ENCODE results near the gene MYOT. TPM values are rescaled to one million over a fixed set of nuclear protein-coding genes. Genes with fewer than 3 reads are reported as not detected.

MYOT gene
- total RNA-seq, 1 experiment from 2014 or later, result not detected

- no peak overlapping the region for H3K27ac Mint-ChIP-seq (ENCODE audit: unreplicated experiment)
- ChIA-PET CTCF (no interaction called here), POLR2A (no interaction called here)
- no peak for DNase-seq
- Histone ChIP-seq H3K9me3 (no peaks in the 10 kb centered on the region), H3K4me3 (ENCODE audit: low read depth, low read length) (no peak overlapping the region), H3K36me3 (ENCODE audit: control insufficient read depth, insufficient read depth, low read length) (no peaks in the 10 kb centered on the region), H3K27me3 (replicated peaks; ENCODE audit: control insufficient read depth, insufficient read depth, low read length) (no peaks in the 10 kb centered on the region), H3K4me1 (peaks cover 5% of the 10 kb centered on the region)
- TF ChIP-seq, protein P1, sequence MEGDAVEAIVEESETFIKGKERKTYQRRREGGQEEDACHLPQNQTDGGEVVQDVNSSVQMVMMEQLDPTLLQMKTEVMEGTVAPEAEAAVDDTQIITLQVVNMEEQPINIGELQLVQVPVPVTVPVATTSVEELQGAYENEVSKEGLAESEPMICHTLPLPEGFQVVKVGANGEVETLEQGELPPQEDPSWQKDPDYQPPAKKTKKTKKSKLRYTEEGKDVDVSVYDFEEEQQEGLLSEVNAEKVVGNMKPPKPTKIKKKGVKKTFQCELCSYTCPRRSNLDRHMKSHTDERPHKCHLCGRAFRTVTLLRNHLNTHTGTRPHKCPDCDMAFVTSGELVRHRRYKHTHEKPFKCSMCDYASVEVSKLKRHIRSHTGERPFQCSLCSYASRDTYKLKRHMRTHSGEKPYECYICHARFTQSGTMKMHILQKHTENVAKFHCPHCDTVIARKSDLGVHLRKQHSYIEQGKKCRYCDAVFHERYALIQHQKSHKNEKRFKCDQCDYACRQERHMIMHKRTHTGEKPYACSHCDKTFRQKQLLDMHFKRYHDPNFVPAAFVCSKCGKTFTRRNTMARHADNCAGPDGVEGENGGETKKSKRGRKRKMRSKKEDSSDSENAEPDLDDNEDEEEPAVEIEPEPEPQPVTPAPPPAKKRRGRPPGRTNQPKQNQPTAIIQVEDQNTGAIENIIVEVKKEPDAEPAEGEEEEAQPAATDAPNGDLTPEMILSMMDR (IDR thresholded peaks at IDR 0.05; ENCODE audit: insufficient read depth in 1 of 2, low read depth in 1 of 2, low read length in 1 of 2, severe bottlenecking in 1 of 2, unreplicated experiment in 1 of 2), result no peak
- BruUV-seq (replicated peaks), result no TSS peak
- no peak overlapping the region for H3K4me3 Mint-ChIP-seq (ENCODE audit: unreplicated experiment)
- no peaks in the 10 kb centered on the region for H3K27me3 Mint-ChIP-seq (ENCODE audit: insufficient read depth, unreplicated experiment)
- H3K4me1 Mint-ChIP-seq (ENCODE audit: low read depth, unreplicated experiment), result no peaks in the 10 kb centered on the region
- intact Hi-C loops (cut with micrococcal nuclease; ENCODE audit: unreplicated experiment), result no loop called here
- no peaks in the 10 kb centered on the region for H3K9me3 Mint-ChIP-seq (ENCODE audit: unreplicated experiment)
- H3K36me3 Mint-ChIP-seq (ENCODE audit: insufficient read depth, unreplicated experiment), result no peaks in the 10 kb centered on the region
Observed at GRCh38 chr5:137896560-137896959, 28.9 kb downstream of the MYOT start.

DNA sequence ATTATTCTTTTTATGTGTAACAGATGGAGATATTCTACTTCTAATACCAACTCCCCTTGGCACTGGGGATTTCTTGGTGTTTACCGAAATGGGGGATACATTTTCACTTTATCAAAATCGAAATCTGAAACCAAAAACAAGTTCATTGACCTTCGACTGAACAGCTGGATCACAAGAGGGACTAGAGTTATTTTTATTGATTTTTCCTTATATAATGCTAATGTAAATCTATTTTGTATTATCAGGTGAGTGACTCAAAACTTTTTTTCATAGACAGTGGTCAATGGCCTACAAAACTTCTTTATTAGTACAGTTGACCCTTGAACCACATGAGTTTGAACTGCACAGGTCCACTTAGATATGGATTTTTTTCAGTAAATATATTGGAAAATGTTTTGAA is 31.8 kb downstream of the MYOT start:
- intact Hi-C loops (cut with micrococcal nuclease; ENCODE audit: unreplicated experiment), result no loop called here
- Histone ChIP-seq H3K4me3 (ENCODE audit: low read depth, low read length) (no peak overlapping the region), H3K9me3 (no peaks in the 10 kb centered on the region), H3K4me1 (no peaks in the 10 kb centered on the region), H3K36me3 (ENCODE audit: control insufficient read depth, insufficient read depth, low read length) (no peaks in the 10 kb centered on the region), H3K27me3 (replicated peaks; ENCODE audit: control insufficient read depth, insufficient read depth, low read length) (no peaks in the 10 kb centered on the region)
- Mint-ChIP-seq H3K36me3 (ENCODE audit: insufficient read depth, unreplicated experiment) (no peaks in the 10 kb centered on the region), H3K27ac (ENCODE audit: unreplicated experiment) (no peak overlapping the region), H3K9me3 (ENCODE audit: unreplicated experiment) (no peaks in the 10 kb centered on the region), H3K4me3 (ENCODE audit: unreplicated experiment) (no peak overlapping the region), H3K27me3 (ENCODE audit: insufficient read depth, unreplicated experiment) (no peaks in the 10 kb centered on the region), H3K4me1 (ENCODE audit: low read depth, unreplicated experiment) (no peaks in the 10 kb centered on the region)
- BruUV-seq (replicated peaks), result no TSS peak
- no peak for DNase-seq
- ChIA-PET POLR2A (no interaction called here), CTCF (no interaction called here)
- TF ChIP-seq, protein P1 (IDR thresholded peaks at IDR 0.05; ENCODE audit: insufficient read depth in 1 of 2, low read depth in 1 of 2, low read length in 1 of 2, severe bottlenecking in 1 of 2, unreplicated experiment in 1 of 2), result no peak

DNA sequence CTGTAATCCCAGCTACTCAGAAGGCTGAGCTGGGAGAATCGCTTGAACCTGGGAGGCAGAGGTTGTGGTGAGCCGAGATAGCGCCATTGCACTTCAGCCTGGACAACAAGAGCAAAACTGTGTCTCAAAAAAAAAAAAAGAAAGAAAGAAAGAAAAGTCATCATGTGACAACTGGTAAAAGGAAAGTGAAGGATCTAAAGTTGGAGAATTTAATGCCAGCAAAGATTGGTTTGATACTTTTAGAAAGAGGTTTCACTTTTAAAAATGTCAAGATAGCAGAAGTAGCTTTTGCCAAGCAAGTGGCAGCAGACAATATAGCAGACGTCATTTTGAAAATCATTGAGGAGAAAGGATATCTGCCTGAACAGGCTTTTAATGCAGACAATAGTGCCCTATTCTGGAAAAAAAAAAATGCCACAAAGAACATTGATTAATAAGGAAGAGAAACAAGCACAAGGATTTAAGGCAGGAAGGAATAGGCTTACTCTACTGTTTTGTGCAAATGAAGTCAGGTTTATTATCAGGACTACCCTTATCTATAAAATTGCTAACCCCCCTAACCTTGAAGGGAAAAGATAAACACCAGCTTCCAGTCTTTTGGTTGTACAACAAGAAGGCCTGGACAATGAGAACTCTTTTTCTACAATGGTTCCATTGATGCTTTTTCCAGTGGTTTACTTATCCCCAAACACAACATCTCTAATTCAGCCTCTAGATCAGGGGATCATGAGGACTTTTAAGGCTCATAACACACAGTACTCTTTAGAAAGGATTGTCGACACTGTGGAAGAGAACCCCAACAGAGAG is 33.6 kb downstream of the MYOT start:
- Histone ChIP-seq H3K27me3 (replicated peaks; ENCODE audit: control insufficient read depth, insufficient read depth, low read length) (no peaks in the 10 kb centered on the region), H3K36me3 (ENCODE audit: control insufficient read depth, insufficient read depth, low read length) (no peaks in the 10 kb centered on the region), H3K4me1 (no peaks in the 10 kb centered on the region), H3K4me3 (ENCODE audit: low read depth, low read length) (no peak overlapping the region), H3K9me3 (no peaks in the 10 kb centered on the region)
- Mint-ChIP-seq H3K27me3 (ENCODE audit: insufficient read depth, unreplicated experiment) (no peaks in the 10 kb centered on the region), H3K36me3 (ENCODE audit: insufficient read depth, unreplicated experiment) (no peaks in the 10 kb centered on the region), H3K4me1 (ENCODE audit: low read depth, unreplicated experiment) (no peaks in the 10 kb centered on the region), H3K27ac (ENCODE audit: unreplicated experiment) (no peak overlapping the region), H3K9me3 (ENCODE audit: unreplicated experiment) (no peaks in the 10 kb centered on the region), H3K4me3 (ENCODE audit: unreplicated experiment) (no peak overlapping the region)
- no peak for DNase-seq
- CTCF ChIA-PET, result interaction anchor here (0.6 kb wide), 1 partner anchor 579 kb away, joined by 4 read pairs; no protein-coding TSS in a partner anchor
- intact Hi-C loops (cut with micrococcal nuclease; ENCODE audit: unreplicated experiment), result no loop called here
- POLR2A ChIA-PET, result interaction anchor here (0.7 kb wide), 1 partner anchor 31 kb away, joined by 3 read pairs; no protein-coding TSS in a partner anchor
- TF ChIP-seq, protein P1 (IDR thresholded peaks at IDR 0.05; ENCODE audit: insufficient read depth in 1 of 2, low read depth in 1 of 2, low read length in 1 of 2, severe bottlenecking in 1 of 2, unreplicated experiment in 1 of 2), result no peak
- no TSS peak for BruUV-seq (replicated peaks)
